ENCODE data around the gene BCAS1. TPM values are rescaled to one million over a fixed set of nuclear protein-coding genes. Genes with fewer than 3 reads are reported as not detected.

Gene BCAS1
- total RNA-seq, 1 experiment from 2014 or later, result 0.11 TPM

Small RNAs within 50 kb of the gene (small RNA-seq; reads per million reads assigned to genes)
- gene MIR4756, result not detected

Other genes with a start within 250 kb of the BCAS1 start
- gene CYP24A1, start 103.4 kb upstream of the BCAS1 start, total RNA-seq (2014; rRNA removed; shearing (Covaris generic); ENCODE audit: low replicate concordance), result not detected in 2 replicates
- gene PFDN4, start 137.5 kb upstream of the BCAS1 start, total RNA-seq (2014; rRNA removed; shearing (Covaris generic); ENCODE audit: low replicate concordance), result 70.7 and 80.0 TPM in 2 replicates

All from Karpas-422 (cell line).